H9 (cell line): ENCODE results near the gene EFNA5. TPM values are rescaled to one million over a fixed set of nuclear protein-coding genes. Genes with fewer than 3 reads are reported as not detected.

ENCODE experiments used
- DNase-seq: peaks from one replicate; pipeline ENCODE4 v3.0.0-alpha.2; 2017
- H2AFZ ChIP-seq: one replicate; pipeline ENCODE4 v1.6.1; 2013; ENCODE audit warnings: mild to moderate bottlenecking, low read length, control low read depth, moderate library complexity
- H2AK5ac ChIP-seq: 2 replicates; pipeline ENCODE4 v1.6.1; 2013; ENCODE audit warnings: low read length, control low read depth, mixed read lengths; ENCODE audit not compliant: insufficient read length
- H2BK120ac ChIP-seq: one replicate; pipeline ENCODE4 v1.6.1; 2013; ENCODE audit warnings: low read depth, mild to moderate bottlenecking, low read length, control low read depth, inconsistent platforms; ENCODE audit not compliant: poor library complexity, severe bottlenecking
- H2BK12ac ChIP-seq: 2 replicates; pipeline ENCODE4 v1.6.1; 2013; ENCODE audit warnings: low read length, control low read depth, mixed read lengths, low read depth; ENCODE audit not compliant: insufficient read length
- H2BK15ac ChIP-seq: 2 replicates; pipeline ENCODE4 v1.6.1; 2013; ENCODE audit warnings: low read depth, low read length, control low read depth
- H2BK20ac ChIP-seq: one replicate; pipeline ENCODE4 v1.6.1; 2013; ENCODE audit warnings: low read depth, mild to moderate bottlenecking, low read length, control low read depth, inconsistent platforms; ENCODE audit not compliant: poor library complexity, severe bottlenecking
- H2BK5ac ChIP-seq: 2 replicates; pipeline ENCODE4 v1.6.1; 2013; ENCODE audit warnings: low read length, control low read depth, mixed read lengths; ENCODE audit not compliant: insufficient read length
- H3K14ac ChIP-seq: 2 replicates; pipeline ENCODE4 v1.6.1; 2013; ENCODE audit warnings: low read length, control low read depth; ENCODE audit not compliant: insufficient read depth
- H3K18ac ChIP-seq: 2 replicates; pipeline ENCODE4 v1.6.1; 2013; ENCODE audit warnings: low read depth, mild to moderate bottlenecking, mixed read lengths, low read length, control low read depth; ENCODE audit not compliant: insufficient read length
- H3K23ac ChIP-seq: 2 replicates; pipeline ENCODE4 v1.6.1; 2013; ENCODE audit warnings: low read length, control low read depth, mixed read lengths, low read depth; ENCODE audit not compliant: insufficient read length
- H3K23me2 ChIP-seq: 2 replicates; pipeline ENCODE4 v1.6.1; 2013; ENCODE audit warnings: low read depth, mild to moderate bottlenecking, mixed read lengths, low read length, control low read depth; ENCODE audit not compliant: insufficient read length, poor library complexity, severe bottlenecking
- H3K27ac ChIP-seq: 2 replicates; pipeline ENCODE4 v1.5.1; 2013; ENCODE audit warnings: low read length, control low read depth, mixed read lengths, low read depth; ENCODE audit not compliant: insufficient read length
- H3K27me3 ChIP-seq: 2 replicates; pipeline ENCODE4 v1.6.1; 2013; ENCODE audit warnings: low read length, control low read depth, inconsistent platforms; ENCODE audit not compliant: insufficient read depth
- H3K4ac ChIP-seq: 2 replicates; pipeline ENCODE4 v1.6.1; 2013; ENCODE audit warnings: low read depth, mild to moderate bottlenecking, control low read depth, inconsistent platforms, low read length, moderate library complexity
- H3K4me1 ChIP-seq: 2 replicates; pipeline ENCODE4 v1.6.1; 2013; ENCODE audit warnings: low read length, control low read depth, inconsistent platforms; ENCODE audit not compliant: insufficient read depth
- H3K4me2 ChIP-seq: 2 replicates; pipeline ENCODE4 v1.6.1; 2013; ENCODE audit warnings: low read length, control low read depth, mixed read lengths; ENCODE audit not compliant: insufficient read length, insufficient read depth
- H3K56ac ChIP-seq: 2 replicates; pipeline ENCODE4 v1.6.1; 2013; ENCODE audit warnings: low read depth, mild to moderate bottlenecking, mixed read lengths, low read length, control low read depth; ENCODE audit not compliant: insufficient read length
- H3K79me1 ChIP-seq: 2 replicates; pipeline ENCODE4 v1.6.1; 2013; ENCODE audit warnings: low read depth, mild to moderate bottlenecking, moderate library complexity, low read length, control low read depth, inconsistent platforms; ENCODE audit not compliant: insufficient read depth, poor library complexity, severe bottlenecking
- H3K79me2 ChIP-seq: 2 replicates; pipeline ENCODE4 v1.6.1; 2013; ENCODE audit warnings: low read length, control low read depth, inconsistent platforms; ENCODE audit not compliant: insufficient read depth
- H3K9ac ChIP-seq: 2 replicates; pipeline ENCODE4 v1.6.1; 2013; ENCODE audit warnings: low read length, control low read depth, mixed read lengths; ENCODE audit not compliant: insufficient read length; ENCODE audit errors: extremely low read depth
- H3K9me3 ChIP-seq: one replicate; pipeline ENCODE4 v1.6.1; 2013; ENCODE audit warnings: low read depth, low read length, inconsistent platforms; ENCODE audit not compliant: control insufficient read depth
- H3T11ph ChIP-seq: one replicate; pipeline ENCODE4 v1.6.1; 2013; ENCODE audit warnings: mild to moderate bottlenecking, low read length, control low read depth, inconsistent platforms
- H4K20me1 ChIP-seq: one replicate; pipeline ENCODE4 v1.6.1; 2013; ENCODE audit not compliant: control insufficient read depth, insufficient read length, insufficient read depth
- H4K5ac ChIP-seq: 2 replicates; pipeline ENCODE4 v1.6.1; 2013; ENCODE audit warnings: low read depth, mild to moderate bottlenecking, mixed read lengths, low read length, control low read depth; ENCODE audit not compliant: insufficient read length
- H4K8ac ChIP-seq: replicated peaks from 2 replicates; pipeline ENCODE4 v1.6.1; 2013; ENCODE audit warnings: low read length, control low read depth, mixed read lengths, low read depth; ENCODE audit not compliant: insufficient read length
- H4K91ac ChIP-seq: 2 replicates; pipeline ENCODE4 v1.6.1; 2013; ENCODE audit warnings: low read depth, mild to moderate bottlenecking, moderate library complexity, mixed read lengths, low read length, control low read depth; ENCODE audit not compliant: insufficient read length
- H3K27ac Mint-ChIP-seq, 3 experiments: 2 replicates in 2 of 3; 3 replicates in 1 of 3; pipeline ENCODE4 v1.8.0; 2020 to 2021; ENCODE audit warnings: mixed read lengths in 3 of 3, mild to moderate bottlenecking in 1 of 3, moderate library complexity in 1 of 3
- H3K27me3 Mint-ChIP-seq: 2 replicates; pipeline ENCODE4 v1.8.0; 2021; ENCODE audit warnings: low read depth, mild to moderate bottlenecking, moderate library complexity, mixed read lengths
- H3K36me3 Mint-ChIP-seq, 3 experiments: 2 replicates in 2 of 3; 3 replicates in 1 of 3; pipeline ENCODE4 v1.8.0; 2020 to 2021; ENCODE audit warnings: low read depth in 3 of 3, mixed read lengths in 3 of 3; ENCODE audit not compliant: insufficient read depth in 1 of 3
- H3K4me1 Mint-ChIP-seq, 2 experiments: 2 replicates each; pipeline ENCODE4 v1.8.0; 2020; ENCODE audit warnings: mixed read lengths in 2 of 2
- H3K4me3 Mint-ChIP-seq, 2 experiments: 2 replicates in 1 of 2; 3 replicates in 1 of 2; pipeline ENCODE4 v1.8.0; 2020 to 2021; ENCODE audit warnings: mild to moderate bottlenecking in 2 of 2, mixed read lengths in 2 of 2, moderate library complexity in 1 of 2
- H3K9me3 Mint-ChIP-seq, 2 experiments: 2 replicates in 1 of 2; 3 replicates in 1 of 2; pipeline ENCODE4 v1.8.0; 2020; ENCODE audit warnings: mild to moderate bottlenecking in 2 of 2, mixed read lengths in 2 of 2, moderate library complexity in 1 of 2
- CTCF ChIP-seq: fragments of 200-600 bp; sonication (generic); conservative IDR thresholded peaks from 3 replicates; pipeline ENCODE4 v1.8.0; 2021; ENCODE audit warnings: antibody characterized with exemption, mild to moderate bottlenecking
- WGBS: extraction: QIAGEN DNeasy Blood & Tissue Kit; methylation state at CpG from one replicate; pipeline ENCODE4 v1.1.7; 2013; ENCODE audit warnings: missing lambda C conversion rate, low lambda C conversion rate, mixed read lengths; ENCODE audit not compliant: insufficient read length; ENCODE audit errors: extremely low coverage; 5-methylcytosine and 5-hydroxymethylcytosine counted together
- total RNA-seq: library from RNA; stranded (reverse); gene quantifications from 2 replicates; pipeline ENCODE4 v1.2.1, GENCODE V29; 2021

Gene EFNA5
- total RNA-seq, 1 experiment from 2014 or later: 20.4 TPM

DNA sequence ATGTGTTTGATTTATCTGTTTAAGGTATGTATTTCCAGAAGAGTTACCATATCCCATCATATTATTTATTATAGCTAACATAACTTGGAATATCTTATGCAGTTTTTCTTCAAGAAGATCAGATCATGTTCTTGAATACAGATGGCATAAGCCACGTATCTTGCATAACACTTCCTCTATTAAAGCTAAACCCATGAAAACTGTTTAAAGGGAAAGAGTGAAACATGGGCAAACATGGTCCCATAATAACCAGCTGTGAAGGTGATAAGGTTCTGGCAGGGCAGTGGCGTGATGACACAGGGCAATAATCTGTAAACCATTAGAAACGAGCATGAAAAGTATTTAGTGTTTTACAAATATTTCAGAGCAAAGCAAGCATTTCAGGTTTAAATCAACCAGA lies 34.2 kb downstream of the EFNA5 start:
- H3K9me3 ChIP-seq: no peaks in the 10 kb centered on the region
- H3K4me3 Mint-ChIP-seq: no peak overlapping the region
- no peak overlapping the region for H3T11ph ChIP-seq
- H3K23me2 ChIP-seq: no peaks in the 10 kb centered on the region
- H2AK5ac ChIP-seq: no peak overlapping the region
- no peaks in the 10 kb centered on the region for H3K9me3 Mint-ChIP-seq
- no peak for TF ChIP-seq CTCF
- H2BK15ac ChIP-seq: no peak overlapping the region
- no peak overlapping the region for H2BK120ac ChIP-seq
- no peak overlapping the region for H3K9ac ChIP-seq
- H3K27ac Mint-ChIP-seq: no peak overlapping the region; a peak in 1 of 7 replicates
- no peak overlapping the region for H3K56ac ChIP-seq
- no peak overlapping the region for H2BK5ac ChIP-seq
- no peaks in the 10 kb centered on the region for H3K79me1 ChIP-seq
- no peak overlapping the region for H4K5ac ChIP-seq
- no peak overlapping the region for H3K18ac ChIP-seq
- H3K36me3 Mint-ChIP-seq: no peaks in the 10 kb centered on the region; a peak in 1 of 7 replicates
- H4K91ac ChIP-seq: no peak overlapping the region
- peaks cover 41 to 48% of the 10 kb centered on the region in 2 experiments for H3K4me1 Mint-ChIP-seq
- no peak overlapping the region for H2BK12ac ChIP-seq
- H3K27me3 Mint-ChIP-seq: no peaks in the 10 kb centered on the region
- H3K27me3 ChIP-seq: no peaks in the 10 kb centered on the region
- no peak overlapping the region for H2AFZ ChIP-seq
- H4K20me1 ChIP-seq: no peaks in the 10 kb centered on the region
- no peak overlapping the region for H3K4me2 ChIP-seq
- H3K23ac ChIP-seq: no peak overlapping the region
- no peak overlapping the region for H3K4ac ChIP-seq
- no peak overlapping the region for H2BK20ac ChIP-seq
- H3K14ac ChIP-seq: no peak overlapping the region
- no peak overlapping the region for H3K27ac ChIP-seq
- H3K79me2 ChIP-seq: no peaks in the 10 kb centered on the region
- no peak for DNase-seq
- no peak overlapping the region for H4K8ac ChIP-seq
- no CpG with 5 or more reads among the region's 3 CpGs for WGBS
- H3K4me1 ChIP-seq: peaks cover 2% of the 10 kb centered on the region; the same call in 1 of the 2 replicates
